ENCODE results near the gene DLGAP1. TPM values are rescaled to one million over a fixed set of nuclear protein-coding genes. Genes with fewer than 3 reads are reported as not detected.

Gene DLGAP1
- total RNA-seq, 1 donor from 2014 or later, result 18.5 TPM

DNA sequence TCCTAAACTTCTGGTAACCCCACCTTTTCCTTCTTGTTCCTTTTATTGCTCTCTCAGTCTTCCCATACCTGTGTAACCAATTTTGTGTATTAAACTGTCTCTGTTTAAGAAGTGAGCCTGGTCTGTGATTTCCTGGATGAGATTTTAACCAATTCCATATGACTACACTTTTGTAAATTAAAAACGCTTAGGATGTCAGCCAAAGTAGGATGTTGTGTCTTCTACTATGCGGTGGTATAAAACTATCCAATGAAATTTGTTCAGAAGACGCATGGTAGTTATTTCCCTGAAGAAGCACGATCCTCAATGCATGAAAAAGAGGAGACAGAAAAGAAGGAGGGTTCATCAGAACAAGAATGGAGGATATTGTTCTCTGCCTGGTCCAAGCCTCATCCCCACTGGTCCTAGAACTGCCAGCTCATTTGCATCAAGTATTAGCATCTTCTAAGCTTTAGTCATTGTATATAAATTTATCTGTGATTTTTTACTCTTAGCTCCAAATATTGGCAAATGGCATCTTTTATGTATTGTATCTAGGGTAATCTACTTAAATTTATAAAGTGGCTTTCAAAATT, 877.7 kb downstream of the DLGAP1 start:
- no peak overlapping the region for H2AFZ ChIP-seq (replicated peaks)
- no peaks in the 10 kb centered on the region for H4K20me1 ChIP-seq (ENCODE audit: low read depth)
- H3K4me1 ChIP-seq, result no peaks in the 10 kb centered on the region
- no peaks in the 10 kb centered on the region for H3K79me2 ChIP-seq (ENCODE audit: low read depth)
- no peak overlapping the region for H3K4me3 ChIP-seq
- no peak overlapping the region for H3K4me2 ChIP-seq
- H3K27ac Mint-ChIP-seq, result peak overlapping the region; percentile 43
- H3K9ac ChIP-seq, result no peak overlapping the region
- peaks cover 3% of the 10 kb centered on the region for H3K27me3 Mint-ChIP-seq (ENCODE audit: insufficient read depth, low read depth)
- H3F3A ChIP-seq (ENCODE audit: low read depth), result no peaks in the 10 kb centered on the region
- no peak for DNase-seq (ENCODE audit: low spot score)
- H3K36me3 Mint-ChIP-seq, result peaks cover 4% of the 10 kb centered on the region
- H3K4me1 Mint-ChIP-seq, result peaks cover 10% of the 10 kb centered on the region
- TF ChIP-seq, protein P1, sequence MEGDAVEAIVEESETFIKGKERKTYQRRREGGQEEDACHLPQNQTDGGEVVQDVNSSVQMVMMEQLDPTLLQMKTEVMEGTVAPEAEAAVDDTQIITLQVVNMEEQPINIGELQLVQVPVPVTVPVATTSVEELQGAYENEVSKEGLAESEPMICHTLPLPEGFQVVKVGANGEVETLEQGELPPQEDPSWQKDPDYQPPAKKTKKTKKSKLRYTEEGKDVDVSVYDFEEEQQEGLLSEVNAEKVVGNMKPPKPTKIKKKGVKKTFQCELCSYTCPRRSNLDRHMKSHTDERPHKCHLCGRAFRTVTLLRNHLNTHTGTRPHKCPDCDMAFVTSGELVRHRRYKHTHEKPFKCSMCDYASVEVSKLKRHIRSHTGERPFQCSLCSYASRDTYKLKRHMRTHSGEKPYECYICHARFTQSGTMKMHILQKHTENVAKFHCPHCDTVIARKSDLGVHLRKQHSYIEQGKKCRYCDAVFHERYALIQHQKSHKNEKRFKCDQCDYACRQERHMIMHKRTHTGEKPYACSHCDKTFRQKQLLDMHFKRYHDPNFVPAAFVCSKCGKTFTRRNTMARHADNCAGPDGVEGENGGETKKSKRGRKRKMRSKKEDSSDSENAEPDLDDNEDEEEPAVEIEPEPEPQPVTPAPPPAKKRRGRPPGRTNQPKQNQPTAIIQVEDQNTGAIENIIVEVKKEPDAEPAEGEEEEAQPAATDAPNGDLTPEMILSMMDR (IDR thresholded peaks at IDR 0.05), result no peak
- TF ChIP-seq EZH2 (IDR thresholded peaks at IDR 0.05), result no peak
- TF ChIP-seq EZH2phosphoT487 (IDR thresholded peaks at IDR 0.05), result no peak
- no peak overlapping the region for H3K4me3 Mint-ChIP-seq
- peaks cover 5% of the 10 kb centered on the region for H3K9me3 Mint-ChIP-seq
- no peak overlapping the region for H3K27ac ChIP-seq
- no peaks in the 10 kb centered on the region for H3K9me3 ChIP-seq (ENCODE audit: low read depth)
- H3K27me3 ChIP-seq, result no peaks in the 10 kb centered on the region
- no peaks in the 10 kb centered on the region for H3K36me3 ChIP-seq

DNA sequence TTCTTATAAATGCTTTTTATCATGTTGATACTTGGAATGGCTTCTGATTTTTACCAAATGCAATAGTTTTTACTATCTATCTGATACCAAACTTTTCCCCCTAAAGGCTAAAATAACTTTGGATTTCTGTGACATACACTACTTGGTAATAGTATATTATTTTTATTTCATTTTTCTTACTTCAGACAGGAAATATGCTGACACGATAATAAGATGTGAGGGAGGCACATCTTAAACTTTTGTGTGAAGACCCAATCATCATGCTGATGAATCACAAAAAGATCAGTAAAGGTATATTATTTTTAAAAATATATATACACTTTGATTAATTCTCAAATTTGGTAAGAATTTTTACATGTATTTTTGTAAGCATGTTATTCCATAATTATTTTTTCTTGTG, 882.3 kb downstream of the DLGAP1 start:
- Histone ChIP-seq H3K9me3 (ENCODE audit: low read depth) (no peaks in the 10 kb centered on the region), H4K20me1 (ENCODE audit: low read depth) (no peaks in the 10 kb centered on the region), H3K4me3 (no peak overlapping the region), H3K4me1 (no peaks in the 10 kb centered on the region), H2AFZ (replicated peaks) (no peak overlapping the region), H3K27ac (no peak overlapping the region), H3K4me2 (no peak overlapping the region), H3K27me3 (no peaks in the 10 kb centered on the region), H3K9ac (no peak overlapping the region), H3K36me3 (no peaks in the 10 kb centered on the region), H3K79me2 (ENCODE audit: low read depth) (no peaks in the 10 kb centered on the region), H3F3A (ENCODE audit: low read depth) (no peaks in the 10 kb centered on the region)
- Mint-ChIP-seq H3K4me3 (no peak overlapping the region), H3K36me3 (peaks cover 2% of the 10 kb centered on the region), H3K27ac (no peak overlapping the region), H3K27me3 (ENCODE audit: insufficient read depth, low read depth) (peaks cover 3% of the 10 kb centered on the region), H3K4me1 (peaks cover 2% of the 10 kb centered on the region), H3K9me3 (peaks cover 5% of the 10 kb centered on the region)
- no peak for DNase-seq (ENCODE audit: low spot score)
- no peak for TF ChIP-seq EZH2 (IDR thresholded peaks at IDR 0.05)
- no peak for TF ChIP-seq EZH2phosphoT487 (IDR thresholded peaks at IDR 0.05)
- TF ChIP-seq, protein P1 (IDR thresholded peaks at IDR 0.05), result no peak

DNA sequence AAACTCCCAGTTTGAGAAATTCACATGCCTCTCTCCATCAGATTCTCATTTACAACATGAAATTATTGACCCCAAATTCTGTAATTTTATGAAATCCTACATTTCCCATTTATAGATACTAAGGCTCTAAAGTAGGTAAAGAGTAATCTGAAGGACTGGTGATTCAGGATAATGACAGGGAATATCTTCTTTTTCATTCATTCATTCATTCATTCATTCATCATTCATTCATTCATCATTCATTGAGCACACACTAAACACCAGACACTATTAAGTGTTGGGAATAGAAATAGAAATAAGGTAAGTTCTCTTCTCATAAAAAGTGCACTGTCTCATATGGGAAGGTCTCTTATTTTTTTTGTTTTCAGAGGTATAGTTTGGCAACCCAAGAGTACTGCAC, 888.3 kb downstream of the DLGAP1 start:
- H3K9ac ChIP-seq, result no peak overlapping the region
- Mint-ChIP-seq H3K9me3 (peaks cover 19% of the 10 kb centered on the region), H3K27ac (no peak overlapping the region), H3K27me3 (ENCODE audit: insufficient read depth, low read depth) (no peaks in the 10 kb centered on the region), H3K4me1 (no peaks in the 10 kb centered on the region), H3K4me3 (no peak overlapping the region), H3K36me3 (peaks cover 8% of the 10 kb centered on the region)
- H2AFZ ChIP-seq (replicated peaks), result no peak overlapping the region
- no peaks in the 10 kb centered on the region for H3K79me2 ChIP-seq (ENCODE audit: low read depth)
- no peaks in the 10 kb centered on the region for H3K4me1 ChIP-seq
- no peak overlapping the region for H3K27ac ChIP-seq
- TF ChIP-seq EZH2phosphoT487 (IDR thresholded peaks at IDR 0.05) (no peak), EZH2 (IDR thresholded peaks at IDR 0.05) (no peak)
- TF ChIP-seq, protein P1 (IDR thresholded peaks at IDR 0.05), result no peak
- H3K4me2 ChIP-seq, result no peak overlapping the region
- no peaks in the 10 kb centered on the region for H3K9me3 ChIP-seq (ENCODE audit: low read depth)
- no peaks in the 10 kb centered on the region for H4K20me1 ChIP-seq (ENCODE audit: low read depth)
- no peak for DNase-seq (ENCODE audit: low spot score)
- no peaks in the 10 kb centered on the region for H3K27me3 ChIP-seq
- no peak overlapping the region for H3K4me3 ChIP-seq
- H3F3A ChIP-seq (ENCODE audit: low read depth), result no peaks in the 10 kb centered on the region
- H3K36me3 ChIP-seq, result no peaks in the 10 kb centered on the region
